OCI-LY1 (cell line): ENCODE measurements around the gene ARHGAP28.

Experiments used
- CTCF ChIP-seq: fragments of 200-600 bp; sonication (generic), shearing (Covaris generic); IDR thresholded peaks from 2 replicates; pipeline ENCODE4 v1.5.1; 2017; ENCODE audit warnings: mild to moderate bottlenecking, antibody characterized with exemption, low read length, moderate library complexity, mixed read lengths
- EZH2 ChIP-seq: fragments of 200-600 bp; sonication (generic), shearing (Covaris generic); IDR thresholded peaks from 2 replicates; pipeline ENCODE4 v1.8.0; 2017; ENCODE audit warnings: borderline replicate concordance, mixed run types, mild to moderate bottlenecking, antibody characterized with exemption, low read length, moderate library complexity, mixed read lengths

DNA sequence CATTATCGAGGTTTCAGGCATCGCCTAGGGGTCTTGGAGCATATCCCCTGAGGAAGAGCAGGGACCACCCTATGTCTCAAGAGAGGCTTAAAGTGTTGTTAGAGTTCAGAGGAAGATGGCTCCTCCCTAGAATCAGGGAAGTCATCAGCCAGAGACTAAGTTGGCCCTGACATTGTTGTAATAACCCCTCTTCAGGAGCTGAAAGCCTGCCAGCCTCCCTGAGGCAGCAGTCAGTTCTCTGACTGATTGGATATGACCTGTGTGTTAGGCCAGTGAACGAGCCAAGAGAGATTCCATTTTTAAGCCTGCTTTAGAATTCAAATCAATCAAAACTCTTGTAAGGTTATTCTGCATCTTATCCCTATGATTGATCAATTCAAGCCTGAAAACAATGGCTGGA, 34.9 kb downstream of the ARHGAP28 start:
- TF ChIP-seq CTCF: no peak
- no peak for TF ChIP-seq EZH2
